H1 (cell line): ENCODE results near the gene SMIM28. TPM values are rescaled to one million over a fixed set of nuclear protein-coding genes. Genes with fewer than 3 reads are reported as not detected.

Source experiments
- ASH2L ChIP-seq: fragments of 200-600, 300-600 bp; sonication (generic); IDR thresholded peaks from one replicate; pipeline ENCODE4 v1.7.1; 2017; ENCODE audit warnings: low read length
- GTF2F1 ChIP-seq: IDR thresholded peaks from 2 replicates; pipeline ENCODE4 v1.6.1; 2012; ENCODE audit warnings: low read depth, low read length, improper control_type of control experiment, borderline replicate concordance
- JUN ChIP-seq: IDR thresholded peaks from 2 replicates; pipeline ENCODE4 v1.6.1; 2011; ENCODE audit warnings: low read depth, mild to moderate bottlenecking, improper control_type of control experiment, low read length
- NANOG ChIP-seq: IDR thresholded peaks from 2 replicates; pipeline ENCODE4 v1.6.1; 2011; ENCODE audit warnings: low read length, low read depth, mild to moderate bottlenecking, inconsistent platforms; ENCODE audit not compliant: insufficient read depth, poor library complexity, severe bottlenecking
- SAP30 ChIP-seq: fragments of 300-600 bp; sonication (generic); IDR thresholded peaks from 2 replicates; pipeline ENCODE4 v1.7.1; 2012; ENCODE audit warnings: low read length, moderate library complexity, mild to moderate bottlenecking, inconsistent platforms; ENCODE audit not compliant: insufficient read depth, insufficient replicate concordance
- SUZ12 ChIP-seq: fragments of 200-600 bp; sonication (generic); IDR thresholded peaks from 2 replicates; pipeline ENCODE4 v1.6.1; 2012; ENCODE audit warnings: mild to moderate bottlenecking, inconsistent platforms, low read length, moderate library complexity, mixed read lengths
- polyA plus RNA-seq, 7 experiments: library from polyadenylated mRNA; depleted of rRNA in 3 of 7; stranded (reverse) in 5 of 7; unstranded in 2 of 7; fragments of >200 nt in 5 of 7; fragments of 200-250 nt in 2 of 7; gene quantifications; 1 replicate in 5 of 7; 2 replicates in 1 of 7; 4 replicates in 1 of 7; pipeline versions ENCODE4 v1.2.1 to v1.2.3, GENCODE V29; 2011 to 2013; ENCODE audit warnings: missing spikeins in 2 of 7, mixed read lengths in 2 of 7
- total RNA-seq: library from RNA; stranded (reverse); fragmentation: NEBNext Ultra II Directional; extraction: Animal tissue kit (Norgen Biotek cat#: 25700); gene quantifications from 2 replicates; pipeline ENCODE4 v1.2.1, GENCODE V29; 2021

Gene SMIM28
- total and polyA plus RNA-seq, 2 of the 8 experiments (the other 6 are each of a cell fraction or from before 2014, with no cell fraction given), result not detected

GRCh38 chr6:138378463-138378862 is 758 bp downstream of the SMIM28 start (continued):
- TF ChIP-seq GTF2F1 (no peak), SUZ12 (no peak), NANOG (no peak), JUN (no peak), SAP30 (no peak), ASH2L (no peak)
